HepG2 (cell line): ENCODE data around the gene C12orf43. TPM values are rescaled to one million over a fixed set of nuclear protein-coding genes. Genes with fewer than 3 reads are reported as not detected.

Source experiments
- ATAC-seq: fragments of 200-7000 bp; cut with Tn5 transposase; 3 replicates; pipeline ENCODE4 v1.9.1; 2020; ENCODE audit warnings: mild to moderate bottlenecking, moderate library complexity
- BruUV-seq: library from RNA; stranded (reverse); fragments of 400-500 nt; replicated peaks from 2 replicates; lab custom pipeline; 2021; lab: Mats Ljungman, UMichigan
- CTCF ChIA-PET: fragments of 300-600 bp; formaldehyde crosslinking; extraction: SDS; loops from one replicate; lab custom pipeline; 2021; ENCODE audit warnings: low total read pairs, inconsistent platforms, low intra/inter-chr PET ratio; lab: Yijun Ruan, JAX
- POLR2A ChIA-PET: fragments of 350-600 bp; sonication (Branson Sonifier 250); formaldehyde crosslinking; loops from one replicate; lab custom pipeline; 2020; ENCODE audit warnings: antibody characterized with exemption, inconsistent platforms; lab: Yijun Ruan, JAX
- DNase-seq: peaks from one replicate; pipeline ENCODE4 v3.0.0-alpha.2; 2015; ENCODE audit warnings: low spot score
- FAIRE-seq: peaks from 3 replicates; lab custom pipeline; 2011; peaks lifted over from hg19 to GRCh38; lab: Jason Lieb, UNC
- H2AFZ ChIP-seq: one replicate; pipeline ENCODE4 v1.6.1; 2011; ENCODE audit warnings: low read length, inconsistent platforms
- H3K27ac ChIP-seq: fragments of 300-600 bp; 3 replicates; pipeline ENCODE4 v1.8.0; 2011; ENCODE audit warnings: mixed run types, mild to moderate bottlenecking, mixed read lengths, low read length, inconsistent platforms; ENCODE audit not compliant: insufficient read depth; ENCODE audit errors: extremely low read length
- H3K27me3 ChIP-seq, 2 experiments: fragments of 200-600 bp in 1 of 2; 2 replicates in 1 of 2; 3 replicates in 1 of 2; pipeline versions ENCODE4 v1.6.0 to v1.8.0; 2011; ENCODE audit warnings: low read length in 2 of 2, mild to moderate bottlenecking in 2 of 2, moderate library complexity in 2 of 2, inconsistent platforms in 1 of 2; ENCODE audit not compliant: insufficient read depth in 2 of 2, control insufficient read depth in 1 of 2
- H3K36me3 ChIP-seq, 2 experiments: fragments of 200-600 bp in 1 of 2; replicated peaks in 1 of 2; 2 replicates in 1 of 2; 3 replicates in 1 of 2; pipeline versions ENCODE4 v1.5.1 to v1.8.0; 2011; ENCODE audit warnings: low read length in 2 of 2, inconsistent platforms in 1 of 2; ENCODE audit not compliant: insufficient read depth in 2 of 2, control insufficient read depth in 1 of 2
- H3K4me1 ChIP-seq: 2 replicates; pipeline ENCODE4 v1.5.1; 2012; ENCODE audit warnings: low read length, inconsistent platforms; ENCODE audit not compliant: insufficient read depth
- H3K4me2 ChIP-seq: 2 replicates; pipeline ENCODE4 v1.6.0; 2011; ENCODE audit warnings: low read depth, low read length, inconsistent platforms
- H3K4me3 ChIP-seq, 3 experiments: fragments of 200-600 bp in 1 of 3; sonication (generic), shearing (Covaris generic) in 1 of 3; replicated peaks in 1 of 3; 2 replicates each; pipeline ENCODE4 v1.5.1; 2011 to 2016; ENCODE audit warnings: low read length in 3 of 3, inconsistent platforms in 2 of 3, low read depth in 2 of 3, mild to moderate bottlenecking in 2 of 3, control low read depth in 1 of 3, mixed read lengths in 1 of 3; ENCODE audit not compliant: insufficient read depth in 1 of 3
- H3K79me2 ChIP-seq: one replicate; pipeline ENCODE4 v1.6.1; 2011; ENCODE audit warnings: low read length, inconsistent platforms; ENCODE audit not compliant: insufficient read depth
- H3K9ac ChIP-seq: 2 replicates; pipeline ENCODE4 v1.6.0; 2011; ENCODE audit warnings: mild to moderate bottlenecking, low read depth, low read length, inconsistent platforms; ENCODE audit not compliant: insufficient read depth
- H3K9me3 ChIP-seq: 2 replicates; pipeline ENCODE4 v1.5.1; 2012; ENCODE audit warnings: mild to moderate bottlenecking, low read length
- H4K20me1 ChIP-seq: 2 replicates; pipeline ENCODE4 v1.6.0; 2011; ENCODE audit warnings: inconsistent platforms, mild to moderate bottlenecking, low read length, moderate library complexity; ENCODE audit not compliant: insufficient read depth
- AGO2 ChIP-seq: fragments of 200-400 bp; formaldehyde crosslinking; optimal IDR thresholded peaks from 2 replicates; pipeline ENCODE3; 2017; ENCODE audit warnings: mild to moderate bottlenecking, low read depth, low read length, moderate library complexity
- ARID3A ChIP-seq: IDR thresholded peaks from 2 replicates; pipeline ENCODE4 v1.6.1; 2012; ENCODE audit warnings: low read depth, low read length, improper control_type of control experiment
- GABPA ChIP-seq, 2 experiments: IDR thresholded peaks; 2 replicates each; pipeline ENCODE4 v1.6.1; 2011 to 2016; ENCODE audit warnings: low read depth in 2 of 2, low read length in 1 of 2, missing biosample characterization in 1 of 2, missing genetic modification characterization in 1 of 2
- HDAC2 ChIP-seq: sonication (generic); formaldehyde crosslinking; IDR thresholded peaks from 2 replicates; pipeline ENCODE4 v1.4.0; 2020; ENCODE audit warnings: missing genetic modification reagents
- KDM5A ChIP-seq: fragments of 200-600 bp; sonication (generic); IDR thresholded peaks from 2 replicates; pipeline ENCODE4 v1.7.0; 2018; ENCODE audit warnings: antibody characterized with exemption, mild to moderate bottlenecking, low read length, borderline replicate concordance
- POLR2A ChIP-seq, 2 experiments: IDR thresholded peaks; 2 replicates each; pipeline ENCODE4 v1.6.1; 2011; ENCODE audit warnings: low read depth in 2 of 2, low read length in 2 of 2, mild to moderate bottlenecking in 1 of 2, moderate library complexity in 1 of 2; ENCODE audit not compliant: insufficient read depth in 1 of 2
- POLR2AphosphoS5 ChIP-seq: IDR thresholded peaks from 2 replicates; pipeline ENCODE4 v1.6.1; 2012; ENCODE audit warnings: low read depth, low read length
- RBFOX2 ChIP-seq: fragments of 200-400 bp; formaldehyde crosslinking; IDR thresholded peaks from 2 replicates; pipeline ENCODE4 v1.6.1; 2017; ENCODE audit warnings: low read depth, mild to moderate bottlenecking, low read length
- TEAD2 ChIP-seq: sonication (generic); formaldehyde crosslinking; IDR thresholded peaks from 2 replicates; pipeline ENCODE4 v1.9.0; 2021; ENCODE audit warnings: missing genetic modification reagents
- ZNF3 ChIP-seq: IDR thresholded peaks from 2 replicates; pipeline ENCODE4 v1.7.0; 2017; ENCODE audit warnings: inconsistent platforms
- WGBS: methylation state at CpG from one replicate; pipeline ENCODE4 v1.1.6; 2017; ENCODE audit warnings: low lambda C conversion rate; 5-methylcytosine and 5-hydroxymethylcytosine counted together
- in situ Hi-C: cut with HindIII; loops from 2 replicates; pipeline ENCODE4 v1.10.0; 2017; ENCODE audit warnings: low pct_unique_long_range_greater_than_20kb; ENCODE audit not compliant: extremely low pct_ligation_motif_present
- intact Hi-C: fragments of 100-400 bp; cut with micrococcal nuclease; formaldehyde crosslinking; loops from one replicate; pipeline ENCODE4 v1.10.0; 2022; ENCODE audit not compliant: unreplicated experiment
- polyA plus RNA-seq, 8 experiments: library from polyadenylated mRNA; depleted of rRNA in 3 of 8; stranded (reverse) in 7 of 8; unstranded in 1 of 8; fragments of >200 nt; fragmentation: Illumina TruSeq in 4 of 8; extraction: Trizol in 4 of 8; gene quantifications; 2 replicates each; pipeline versions ENCODE4 v1.2.1 to v1.2.3, GENCODE V29; 2011 to 2016; ENCODE audit warnings: low read depth in 4 of 8, missing spikeins in 1 of 8, mixed read lengths in 1 of 8; ENCODE audit not compliant: insufficient read depth in 1 of 8
- total RNA-seq, 5 experiments: library from RNA; depleted of rRNA; stranded (reverse); fragments of >200 nt; fragmentation: Illumina TruSeq; extraction: Trizol; gene quantifications; 2 replicates each; pipeline ENCODE4 v1.2.3, GENCODE V29; 2016; ENCODE audit warnings: low read depth in 1 of 5

C12orf43 gene
- total and polyA plus RNA-seq, 2 of the 13 experiments (the other 11 are each of a cell fraction or from before 2014, with no cell fraction given) = 7.9 to 11.1 TPM

DNA sequence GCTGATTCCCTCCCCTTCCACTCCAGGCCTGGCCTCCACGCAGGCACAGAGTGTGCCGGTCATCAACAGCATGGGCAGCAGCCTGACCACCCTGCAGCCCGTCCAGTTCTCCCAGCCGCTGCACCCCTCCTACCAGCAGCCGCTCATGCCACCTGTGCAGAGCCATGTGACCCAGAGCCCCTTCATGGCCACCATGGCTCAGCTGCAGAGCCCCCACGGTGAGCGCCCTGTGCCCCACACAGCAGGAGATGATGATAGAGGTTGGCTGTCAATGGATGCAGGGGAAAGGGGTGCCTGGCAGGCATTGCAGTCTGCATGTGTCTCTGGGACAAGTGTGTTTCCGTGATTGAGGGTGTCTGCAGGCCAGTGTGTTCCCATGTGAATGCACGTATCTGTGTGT, 18.8 kb downstream of the C12orf43 start:
- H3K27me3 ChIP-seq = no peaks in the 10 kb centered on the region

More for the DNA sequence above, 18.8 kb downstream of the C12orf43 start:
- Histone ChIP-seq H2AFZ (no peak overlapping the region), H3K27ac (no peak overlapping the region), H3K4me2 (no peak overlapping the region), H3K4me3 (no peak overlapping the region), H3K36me3 (peaks cover 69 to 99% of the 10 kb centered on the region in 2 experiments), H3K9me3 (no peaks in the 10 kb centered on the region), H4K20me1 (no peaks in the 10 kb centered on the region), H3K79me2 (no peaks in the 10 kb centered on the region), H3K4me1 (peaks cover 5% of the 10 kb centered on the region; the same call in 1 of the 2 replicates), H3K9ac (no peak overlapping the region)
- POLR2A ChIA-PET = interaction anchor here (2.9 to 4.8 kb wide), 2 partner anchors 13 to 18 kb away, joined by 13 to 35 read pairs; partner anchors contain the start of gene HNF1A
- DNase-seq (no peak), ATAC-seq (no peak), FAIRE-seq (no peak)
- no peak for TF ChIP-seq KDM5A
- TF ChIP-seq POLR2A (IDR thresholded peaks at IDR 0.05; ENCODE audit: insufficient read depth in 1 of 2, low read depth in 2 of 2, low read length in 2 of 2) = peak in 1 of 2 experiments; percentile 30; a peak in 1 of 4 replicates
- peak; percentile 31; the same call in 1 of the 2 replicates for TF ChIP-seq POLR2AphosphoS5
- peak; percentile 91 for TF ChIP-seq AGO2
- TF ChIP-seq RBFOX2 = peak; percentile 59; the same call in 1 of the 2 replicates
- TF ChIP-seq ZNF3 = no peak
- no peak for TF ChIP-seq GABPA (IDR thresholded peaks at IDR 0.05; ENCODE audit: low read depth, low read length)
- TF ChIP-seq GABPA (CRISPR knock-in tag; IDR thresholded peaks at IDR 0.05; ENCODE audit: low read depth) = no peak
- TF ChIP-seq HDAC2 (CRISPR knock-in tag) = no peak
- TF ChIP-seq ARID3A = no peak
- TF ChIP-seq TEAD2 (CRISPR knock-in tag) = no peak
- WGBS = 100% methylated on average over 2 of the region's 9 CpGs
- BruUV-seq = no TSS peak
- CTCF ChIA-PET = no interaction called here
- intact Hi-C loops (no loop called here), in situ Hi-C loops (no loop called here)
